ENCODE data around the gene ATRNL1.
"Not testable (repeated sequence)": the region's sequence is repeated elsewhere in the genome, so short reads cannot be mapped to it uniquely, and the experiment has no call there.

The ATRNL1 gene

DNA sequence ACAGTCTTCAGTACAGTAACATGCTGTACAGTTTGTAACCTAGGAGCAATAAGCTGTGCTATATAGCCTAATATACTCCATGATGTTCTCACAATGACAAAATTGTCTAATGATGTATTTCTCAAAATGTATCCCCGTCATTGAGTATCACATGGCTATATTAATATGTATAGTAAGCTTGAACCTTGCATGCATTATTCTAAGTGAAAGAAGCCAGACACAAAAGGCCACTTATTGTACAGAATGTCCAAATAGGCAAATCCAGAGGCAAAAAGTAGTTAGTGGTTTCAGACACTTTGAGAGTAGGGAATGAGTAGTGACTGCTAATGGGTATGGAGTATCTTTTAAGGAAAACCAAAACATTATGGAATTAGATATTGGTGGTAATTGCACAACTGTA lies 545.1 kb downstream of the ATRNL1 start:
- no peak for DNase-seq

DNA sequence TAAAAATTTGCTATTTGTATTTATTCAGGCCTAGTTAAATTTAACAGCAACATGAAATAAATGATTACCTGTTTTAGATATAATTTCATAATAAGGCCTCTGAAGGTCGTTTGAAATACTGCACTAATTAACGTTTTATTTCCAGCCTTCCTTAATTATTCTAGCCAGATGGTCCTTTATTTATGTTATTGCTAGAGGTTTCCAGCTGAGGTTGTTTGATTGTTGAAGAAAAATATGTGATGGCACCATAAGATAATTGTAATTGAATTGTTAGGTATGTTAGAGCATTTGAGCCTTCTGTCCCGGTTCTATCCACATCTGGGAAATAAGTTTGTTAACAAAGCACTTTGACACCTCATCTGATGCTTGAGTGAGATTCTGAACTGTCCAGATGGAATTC lies 556.1 kb downstream of the ATRNL1 start:
- DNase-seq = no peak

DNA sequence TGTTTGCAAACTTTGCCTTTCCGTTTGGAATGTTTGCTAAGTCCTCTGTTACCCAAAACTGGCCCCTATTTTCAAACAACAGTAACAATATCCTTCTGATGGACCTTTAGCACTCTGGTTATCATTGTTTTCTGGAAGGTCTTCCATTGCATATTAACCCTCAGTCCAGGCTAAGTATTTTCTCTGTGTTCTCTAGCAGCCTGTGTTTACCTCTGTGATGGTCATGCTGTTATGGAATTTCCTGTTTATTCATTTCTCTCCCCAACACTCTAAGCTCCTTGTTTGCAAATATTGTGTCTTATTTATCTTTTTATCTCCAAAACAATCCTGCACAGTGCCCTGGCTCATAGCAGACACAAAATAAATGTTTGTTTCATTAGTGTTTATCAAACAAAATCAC lies 560.3 kb downstream of the ATRNL1 start:
- DNase-seq = no peak

DNA sequence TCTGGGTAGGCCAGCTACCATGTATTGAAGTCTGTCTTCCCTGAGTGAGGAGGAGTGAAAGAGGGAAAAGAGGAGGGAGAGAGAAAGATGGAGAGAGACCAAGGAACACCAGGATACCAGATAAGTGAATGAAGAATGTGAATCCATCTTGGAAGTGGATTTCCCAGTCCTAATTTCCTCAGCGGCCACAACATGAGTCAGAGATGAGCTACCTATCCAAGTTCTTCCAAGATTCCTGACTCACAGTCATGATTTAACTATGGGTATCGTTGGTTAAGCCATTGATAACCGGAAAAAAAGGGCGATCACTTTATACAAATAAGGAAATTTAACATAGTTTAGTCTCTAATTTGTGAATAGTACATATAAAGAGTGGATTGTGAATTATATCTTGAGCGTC lies 561.8 kb downstream of the ATRNL1 start:
- no peak for DNase-seq

DNA sequence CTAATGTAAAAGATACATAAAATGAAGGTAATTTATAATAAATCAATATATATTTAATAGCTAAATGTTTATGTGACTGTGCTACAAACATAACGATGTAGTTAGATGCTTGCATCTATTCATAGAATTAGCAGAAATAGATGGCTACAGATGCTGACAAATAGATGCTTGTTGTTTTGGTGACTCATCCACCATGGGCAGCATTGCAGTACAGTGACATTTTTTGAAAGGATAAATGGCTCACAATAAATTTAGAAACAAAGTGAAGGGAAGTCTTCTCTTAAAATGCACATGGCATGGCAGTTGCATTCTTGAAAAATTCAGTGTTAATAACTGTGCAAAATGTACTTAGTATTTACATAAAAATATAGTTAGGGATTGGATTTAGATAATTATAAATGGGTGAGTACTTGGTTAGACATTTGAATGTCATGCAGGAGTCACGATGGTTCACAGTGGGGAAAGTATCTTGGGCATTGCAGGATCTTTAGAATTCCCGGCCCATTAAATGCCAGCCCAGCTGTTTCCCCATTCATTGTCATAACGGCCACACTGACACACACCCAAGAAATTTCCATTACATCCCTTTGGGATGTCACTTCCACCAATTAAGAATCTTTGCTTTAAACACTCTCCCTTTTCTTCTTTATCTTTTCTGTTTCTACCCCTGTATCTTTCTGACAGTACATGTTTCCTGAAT lies 564.1 kb downstream of the ATRNL1 start:
- DNase-seq = no peak

DNA sequence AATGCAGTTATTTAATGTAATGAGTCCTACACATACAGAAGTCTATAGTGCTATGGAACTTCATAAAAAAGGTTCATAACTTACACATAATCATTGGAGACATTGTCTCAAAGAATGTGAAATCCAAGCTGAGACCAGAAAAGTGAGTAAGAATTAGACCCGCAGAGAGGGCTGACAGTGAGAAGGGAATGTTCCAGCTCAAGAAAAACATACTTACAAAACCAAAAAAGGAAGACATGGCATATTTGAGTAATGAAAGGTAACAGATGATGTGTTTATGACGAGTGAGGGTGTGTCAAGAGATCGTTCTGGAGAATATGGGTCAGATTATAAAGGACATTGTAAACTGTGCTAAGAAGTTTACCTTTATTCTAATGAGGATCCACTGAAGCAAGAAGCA lies 566.5 kb downstream of the ATRNL1 start:
- no peak for DNase-seq

DNA sequence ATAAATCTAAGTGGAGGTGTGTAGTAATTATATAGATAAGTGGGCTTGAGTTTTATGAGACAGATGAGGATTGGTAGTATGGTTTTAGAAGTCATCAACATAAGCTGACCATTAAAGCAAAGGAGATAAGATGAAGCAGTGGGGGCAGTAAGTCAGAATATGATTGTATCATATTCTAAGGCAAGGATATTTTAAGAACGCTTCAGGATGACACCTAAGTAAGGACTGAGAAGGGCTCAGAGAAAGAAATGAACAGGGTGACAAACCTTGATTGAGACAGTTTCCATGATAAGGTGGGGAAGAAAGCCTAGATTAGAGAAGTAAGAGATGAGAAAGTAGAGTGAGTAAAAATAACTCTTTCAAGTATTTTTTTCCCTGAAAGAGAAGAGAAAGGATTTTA lies 567.2 kb downstream of the ATRNL1 start:
- DNase-seq = no peak

DNA sequence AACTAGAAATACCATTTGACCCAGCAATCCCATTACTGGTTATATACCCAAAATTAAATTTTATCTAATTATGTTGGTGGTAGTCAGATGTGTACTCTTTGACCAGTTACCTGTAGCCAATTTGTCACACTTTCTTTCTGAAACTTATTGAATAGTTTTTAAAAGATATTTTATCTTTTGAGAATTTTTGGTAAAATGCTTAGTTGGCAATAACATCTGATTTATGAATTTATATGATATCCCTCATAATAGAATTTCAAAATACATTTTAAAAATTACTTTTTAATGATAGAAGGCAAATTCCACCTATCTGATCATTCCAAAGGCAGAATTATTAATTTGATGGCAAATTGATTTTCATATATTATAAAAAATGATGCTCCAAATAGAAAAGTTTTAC lies 569.3 kb downstream of the ATRNL1 start:
- no peak for DNase-seq

DNA sequence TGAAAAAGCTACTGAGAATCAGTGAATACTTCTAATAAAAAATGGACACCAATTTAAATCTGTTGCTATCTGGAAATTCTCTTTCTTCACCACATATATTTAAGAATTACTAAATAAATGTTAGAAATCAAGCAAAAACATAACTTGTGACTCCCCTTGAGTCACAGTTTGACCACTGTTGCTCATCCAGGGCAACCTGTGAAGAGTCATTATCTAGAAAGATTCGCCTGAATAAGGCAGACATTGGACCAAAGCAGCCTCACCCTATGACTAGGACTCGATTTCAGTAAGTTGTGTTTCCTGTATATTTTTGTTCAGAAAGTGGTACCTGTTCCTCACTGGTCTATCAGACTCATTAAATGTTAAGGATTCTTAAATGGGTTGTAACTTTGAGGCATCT lies 572.4 kb downstream of the ATRNL1 start:
- no peak for DNase-seq

DNA sequence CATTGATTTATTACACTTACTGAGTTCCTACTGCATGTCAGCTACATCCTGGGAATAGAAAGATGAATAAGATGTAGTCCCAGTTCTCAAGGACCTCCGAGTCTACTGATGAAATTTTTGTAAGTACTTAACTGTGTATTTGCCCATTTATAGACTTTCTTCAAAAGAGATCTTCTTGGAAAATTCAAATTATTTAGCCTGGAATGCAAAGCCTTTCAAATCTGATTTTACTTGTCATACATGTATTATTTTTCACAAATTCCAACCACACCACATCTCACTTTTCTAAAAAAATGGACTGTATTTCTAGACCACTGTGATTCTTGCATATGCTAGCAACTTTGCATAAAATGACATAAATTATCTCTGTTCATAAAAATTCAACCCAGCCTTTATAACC lies 581.3 kb downstream of the ATRNL1 start:
- DNase-seq = no peak

DNA sequence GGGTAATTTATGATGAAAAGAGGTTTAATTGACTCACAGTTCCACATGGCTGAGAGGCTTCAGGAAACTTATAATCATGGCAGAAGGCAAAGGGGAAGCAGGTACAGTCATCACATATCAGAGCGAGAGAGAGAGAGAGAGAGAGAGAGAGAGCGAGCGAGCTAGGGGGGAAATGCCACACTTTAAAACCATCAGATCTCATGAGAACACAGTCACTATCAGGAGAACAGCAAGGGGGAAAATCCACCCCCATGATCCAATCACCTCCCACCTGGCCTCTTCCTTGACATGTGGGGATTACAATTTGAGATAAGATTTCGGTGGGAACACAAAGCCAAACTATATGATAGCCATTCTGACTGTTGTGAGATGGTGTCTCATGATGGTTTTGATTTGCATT lies 603.6 kb downstream of the ATRNL1 start:
- DNase-seq = no peak

DNA sequence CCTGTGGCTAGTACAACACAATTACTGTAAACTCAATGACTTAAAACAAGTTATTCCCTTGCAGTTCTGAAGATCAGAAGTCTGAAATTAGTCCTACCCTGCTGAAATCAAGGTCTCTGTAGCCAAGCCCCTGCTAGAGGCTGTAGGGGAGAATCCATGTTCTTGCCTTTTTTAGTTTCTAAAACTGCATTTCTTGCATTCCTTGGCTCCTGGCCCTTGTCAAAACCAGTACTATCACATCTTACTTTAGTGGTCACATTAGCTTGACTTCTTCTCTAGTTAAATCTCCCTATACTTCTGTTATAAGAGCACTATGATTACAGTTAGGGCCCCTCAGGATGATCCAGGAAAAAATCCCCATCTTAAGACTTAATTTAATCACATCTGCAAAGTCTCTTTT lies 612.9 kb downstream of the ATRNL1 start:
- no peak for DNase-seq

DNA sequence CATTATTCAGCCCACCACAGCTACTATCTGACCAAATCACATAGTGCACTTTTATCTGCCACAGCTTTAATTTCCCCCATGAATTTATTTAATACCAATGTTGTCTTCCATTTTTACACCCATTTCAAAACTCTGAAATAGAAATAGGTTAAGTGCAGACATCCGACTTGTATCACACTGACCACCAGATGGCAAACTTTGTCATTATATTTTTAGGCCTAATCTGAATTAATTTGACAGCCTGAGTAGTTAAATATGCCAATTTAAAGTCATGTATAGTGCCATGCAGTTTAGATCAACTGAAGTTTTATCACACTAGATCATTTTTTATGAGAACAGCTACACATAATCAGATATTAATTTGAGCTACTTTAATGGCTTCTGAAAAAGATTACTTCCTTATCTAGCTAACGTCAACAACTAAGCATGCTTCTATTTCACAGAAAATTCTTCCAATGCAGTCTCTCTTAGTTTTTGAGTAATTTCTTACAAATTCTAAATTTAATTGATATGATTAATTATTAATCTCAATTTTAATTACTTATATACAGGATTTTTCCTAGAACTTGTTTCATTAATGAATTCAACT lies 613.4 kb downstream of the ATRNL1 start:
- DNase-seq = no peak

DNA sequence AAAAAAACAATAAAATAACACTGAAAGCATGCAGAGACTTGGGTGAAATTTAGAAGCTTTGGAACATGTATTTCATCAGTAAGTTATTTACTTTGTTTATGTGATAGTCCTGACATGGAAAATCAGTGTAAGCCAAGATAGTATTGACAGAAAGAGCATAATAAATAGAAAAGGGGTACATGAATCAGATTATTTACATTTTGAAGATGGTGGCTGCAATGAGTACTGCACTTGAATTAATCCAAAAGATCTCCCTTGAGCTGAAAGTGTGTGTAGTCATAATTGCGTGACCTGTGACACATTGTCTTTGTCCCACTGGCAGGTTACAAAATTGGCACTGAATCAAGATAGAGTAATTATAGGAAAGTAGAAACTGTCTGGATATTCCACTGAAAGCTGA lies 617.0 kb downstream of the ATRNL1 start:
- no peak for DNase-seq

DNA sequence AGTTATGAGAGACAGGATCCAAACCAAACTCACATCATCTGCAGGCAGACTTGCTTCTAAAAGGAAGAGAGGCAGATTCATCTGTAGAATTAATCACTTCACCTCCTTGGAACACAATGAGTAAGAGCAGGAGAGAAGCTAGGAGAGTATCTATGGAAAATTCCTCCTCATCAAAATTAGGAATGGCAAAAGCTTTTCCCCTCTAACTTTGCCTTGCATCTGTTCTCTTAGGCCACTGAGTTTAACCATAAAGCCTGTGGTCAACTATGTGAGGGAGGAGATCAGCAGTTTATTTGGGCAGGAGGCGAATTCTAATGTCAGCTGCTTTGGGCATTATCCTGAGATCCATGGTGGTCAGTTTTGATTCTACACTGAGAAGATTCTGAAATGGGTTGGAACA lies 618.1 kb downstream of the ATRNL1 start:
- DNase-seq = no peak

DNA sequence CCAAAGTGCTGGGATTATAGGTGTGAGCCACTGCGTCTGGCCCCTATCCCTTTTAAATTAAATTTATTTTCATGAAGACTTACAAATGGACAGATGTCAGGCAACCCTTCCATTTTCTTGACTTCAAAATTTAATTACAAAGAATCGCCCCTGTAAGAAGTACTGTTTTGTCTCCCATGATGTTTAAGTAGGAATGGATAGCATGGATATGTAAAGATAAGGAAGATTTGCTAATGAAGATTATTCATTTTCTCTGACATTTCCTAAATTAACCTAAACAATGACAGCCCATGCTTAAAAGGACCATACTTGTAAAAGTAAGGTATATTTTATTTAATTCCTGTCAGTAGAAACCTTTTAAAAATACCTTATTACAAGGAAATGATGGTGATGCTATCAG lies 627.0 kb downstream of the ATRNL1 start:
- no peak for DNase-seq

DNA sequence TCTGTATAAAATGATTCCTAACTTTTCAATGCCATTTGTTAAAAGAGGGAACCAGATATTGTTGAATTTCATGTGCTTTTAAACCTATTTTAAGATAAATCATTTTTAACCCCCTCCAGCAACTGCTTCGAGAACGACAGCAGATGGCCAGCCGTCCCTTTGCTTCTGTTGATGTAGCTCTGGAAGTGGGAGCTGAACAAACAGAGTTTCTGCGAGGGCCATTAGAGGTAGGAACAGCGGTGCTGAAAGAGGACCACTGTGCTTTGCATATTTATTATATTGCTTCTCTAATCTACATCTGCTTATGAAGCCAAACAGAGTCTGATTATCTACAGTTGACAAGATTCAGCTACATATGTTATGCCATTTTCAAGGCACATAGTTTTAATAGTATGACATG lies 634.0 kb downstream of the ATRNL1 start:
- DNase-seq = no peak

DNA sequence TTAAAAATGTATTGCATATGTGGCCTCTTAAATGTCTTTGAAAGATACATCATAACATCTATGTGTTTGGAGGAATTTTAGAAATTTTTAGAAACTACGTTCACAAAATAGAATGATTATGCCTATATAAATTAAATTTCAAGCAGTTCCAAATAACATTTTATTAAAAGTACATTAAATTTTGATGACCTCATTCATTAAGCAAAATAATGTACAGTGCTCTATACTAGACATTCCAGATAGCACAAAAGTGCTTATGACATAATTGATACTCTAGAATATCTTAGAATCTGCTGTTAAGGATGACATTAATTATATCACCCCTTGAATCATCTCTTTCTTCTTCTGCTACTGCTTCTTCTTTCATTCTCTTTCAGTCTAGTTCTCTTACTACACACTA lies 650.9 kb downstream of the ATRNL1 start:
- DNase-seq = no peak

DNA sequence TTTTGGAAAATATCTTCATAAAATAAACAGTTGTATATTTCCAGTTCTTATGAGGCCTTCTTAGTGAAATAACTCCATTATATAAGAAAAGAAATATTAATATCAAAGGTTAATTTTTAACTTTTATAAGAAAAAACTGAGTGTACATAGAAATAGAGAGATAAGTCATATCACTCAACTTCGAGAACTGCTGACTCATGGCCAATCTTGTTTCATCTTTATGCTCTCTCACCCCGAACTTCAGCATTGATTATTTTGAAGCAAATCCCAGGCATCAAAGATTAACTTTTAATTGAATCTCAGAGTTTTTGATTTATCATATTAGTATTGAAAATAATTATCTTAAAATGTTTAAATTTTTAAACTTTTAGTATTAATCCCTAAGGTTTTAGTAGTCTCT lies 652.8 kb downstream of the ATRNL1 start:
- no peak for DNase-seq

DNA sequence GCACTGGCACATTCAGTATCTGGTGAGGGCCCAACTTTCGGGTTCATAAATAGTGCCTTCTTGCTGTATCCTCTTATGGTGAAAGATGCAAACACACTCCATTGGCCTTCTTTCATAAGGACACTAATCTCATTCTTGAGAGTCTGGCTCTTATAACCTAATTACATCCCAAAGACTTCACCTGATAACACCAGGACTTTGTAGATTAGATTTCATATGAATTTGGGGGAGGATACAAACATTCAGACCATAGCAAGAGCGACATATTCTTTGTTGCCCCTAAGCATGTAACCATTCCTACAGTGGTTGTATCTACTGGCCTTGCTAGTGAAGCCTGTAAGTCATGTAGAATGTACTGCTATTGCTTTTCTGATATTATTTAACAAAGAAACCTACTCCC lies 654.6 kb downstream of the ATRNL1 start:
- no peak for DNase-seq

DNA sequence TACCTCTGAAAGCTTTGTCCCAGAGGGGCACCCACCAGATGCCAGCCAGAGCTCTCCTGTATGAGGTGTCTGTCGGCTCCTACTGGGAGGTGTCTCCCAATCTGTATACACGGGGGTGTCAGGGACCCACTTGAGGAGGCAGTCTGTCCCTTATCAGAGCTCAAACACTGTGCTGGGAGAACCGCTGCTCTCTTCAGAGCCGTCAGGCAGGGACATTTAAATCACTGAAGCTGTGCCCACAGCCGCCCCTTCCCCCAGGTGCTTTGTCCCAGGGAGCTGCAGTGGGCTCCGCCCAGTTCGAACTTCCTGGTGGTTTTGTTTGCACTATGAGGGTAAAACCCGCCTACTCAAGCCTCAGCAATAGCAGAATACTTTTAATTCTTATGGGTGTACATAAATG lies 665.3 kb downstream of the ATRNL1 start:
- DNase-seq = not testable (repeated sequence)

DNA sequence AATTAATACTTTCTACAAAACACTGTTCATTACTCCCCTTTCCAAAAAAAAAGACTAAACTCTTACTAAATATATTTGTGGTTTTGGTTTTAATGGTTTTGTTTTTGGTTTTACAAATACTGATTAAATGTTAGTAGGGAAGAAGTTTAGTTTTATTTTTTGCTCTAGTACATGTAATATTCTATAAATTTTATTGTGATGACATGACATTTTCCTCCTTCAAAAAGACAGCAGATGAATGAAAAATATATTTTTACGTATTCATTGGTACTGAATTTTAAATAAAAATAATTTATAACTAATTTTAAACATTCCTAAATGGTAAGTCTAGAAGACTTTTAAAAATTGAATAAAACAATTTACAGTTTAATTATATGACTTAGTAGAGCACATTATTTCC lies 667.0 kb downstream of the ATRNL1 start:
- DNase-seq = no peak

DNA sequence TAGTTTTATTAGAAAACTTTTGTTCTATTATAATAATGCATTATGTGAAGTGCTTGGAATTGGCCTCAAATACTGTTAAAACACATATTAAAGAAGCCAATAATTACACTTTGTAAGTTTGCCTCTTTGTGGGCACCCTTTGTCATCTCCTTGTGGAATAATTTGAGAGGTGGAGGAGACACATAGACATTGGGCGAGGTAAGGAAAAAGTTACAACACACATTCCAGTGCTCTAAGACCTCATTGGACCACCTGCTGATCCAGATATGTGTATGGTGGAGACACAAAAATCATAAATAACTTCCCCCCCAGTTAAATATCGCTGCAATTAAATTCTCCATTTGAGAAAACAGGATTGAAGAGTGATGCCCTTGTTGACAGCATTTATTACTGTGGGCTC lies 668.0 kb downstream of the ATRNL1 start:
- no peak for DNase-seq

DNA sequence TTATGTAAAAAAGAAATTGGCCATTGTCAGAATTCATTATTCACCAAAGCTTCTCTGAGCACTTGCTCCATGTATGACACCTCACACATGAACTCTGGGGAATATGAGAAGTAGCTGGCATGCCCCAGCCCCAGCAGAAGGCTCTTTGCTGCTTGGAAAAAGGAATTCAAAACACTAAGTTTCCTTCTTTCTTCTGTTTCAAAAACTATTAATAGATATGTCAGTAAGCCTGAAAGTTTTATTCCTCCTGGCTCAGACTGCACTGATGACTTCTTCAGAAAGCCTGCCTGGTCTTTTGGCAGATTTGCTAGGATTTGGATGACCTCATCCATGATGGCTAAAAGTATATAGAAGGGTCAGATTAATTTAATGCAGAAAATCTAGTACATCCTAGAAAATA lies 668.9 kb downstream of the ATRNL1 start:
- no peak for DNase-seq

DNA sequence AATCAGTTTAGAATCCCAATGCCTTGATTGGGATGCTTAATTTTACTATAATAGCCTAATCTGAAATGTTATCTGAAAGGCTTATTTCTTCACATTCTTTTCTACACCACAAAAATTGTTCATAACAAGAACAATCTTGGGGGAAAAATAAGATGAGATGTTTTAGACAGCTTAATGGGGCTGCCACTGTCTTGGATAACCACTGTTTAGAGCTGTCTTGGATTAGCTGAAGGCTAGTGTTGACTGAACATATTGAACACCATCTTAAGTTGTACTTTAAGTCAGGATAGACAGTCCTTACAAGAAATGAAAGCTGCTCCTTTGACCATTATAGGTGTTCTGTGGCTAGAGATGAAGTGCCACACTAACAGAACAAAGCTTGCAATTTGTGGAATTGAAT lies 678.6 kb downstream of the ATRNL1 start:
- DNase-seq = no peak
